ENCODE data around the gene WDR33.

DNA sequence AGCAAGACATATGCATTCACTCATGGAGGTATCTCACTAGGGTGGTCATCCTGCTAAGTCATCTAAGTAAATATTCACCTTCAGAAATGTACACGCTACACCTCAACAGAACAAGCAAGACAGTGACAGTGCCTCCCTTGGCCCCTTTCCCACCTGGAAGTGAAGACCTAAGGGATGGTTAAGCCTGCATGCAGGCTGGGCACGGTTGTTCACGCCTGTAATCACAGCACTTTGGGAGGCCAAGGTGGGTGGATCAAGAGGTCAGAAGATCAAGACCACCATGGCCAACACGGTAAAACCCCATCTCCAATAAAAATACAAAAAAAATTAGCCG is 140.0 kb downstream of the WDR33 start:
- TF ChIP-seq, protein P1, sequence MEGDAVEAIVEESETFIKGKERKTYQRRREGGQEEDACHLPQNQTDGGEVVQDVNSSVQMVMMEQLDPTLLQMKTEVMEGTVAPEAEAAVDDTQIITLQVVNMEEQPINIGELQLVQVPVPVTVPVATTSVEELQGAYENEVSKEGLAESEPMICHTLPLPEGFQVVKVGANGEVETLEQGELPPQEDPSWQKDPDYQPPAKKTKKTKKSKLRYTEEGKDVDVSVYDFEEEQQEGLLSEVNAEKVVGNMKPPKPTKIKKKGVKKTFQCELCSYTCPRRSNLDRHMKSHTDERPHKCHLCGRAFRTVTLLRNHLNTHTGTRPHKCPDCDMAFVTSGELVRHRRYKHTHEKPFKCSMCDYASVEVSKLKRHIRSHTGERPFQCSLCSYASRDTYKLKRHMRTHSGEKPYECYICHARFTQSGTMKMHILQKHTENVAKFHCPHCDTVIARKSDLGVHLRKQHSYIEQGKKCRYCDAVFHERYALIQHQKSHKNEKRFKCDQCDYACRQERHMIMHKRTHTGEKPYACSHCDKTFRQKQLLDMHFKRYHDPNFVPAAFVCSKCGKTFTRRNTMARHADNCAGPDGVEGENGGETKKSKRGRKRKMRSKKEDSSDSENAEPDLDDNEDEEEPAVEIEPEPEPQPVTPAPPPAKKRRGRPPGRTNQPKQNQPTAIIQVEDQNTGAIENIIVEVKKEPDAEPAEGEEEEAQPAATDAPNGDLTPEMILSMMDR (conservative IDR thresholded peaks at IDR 0.05), result no peak
- TF ChIP-seq ZFX (IDR thresholded peaks at IDR 0.05), result no peak
